Tibial nerve (tissue), 4 donors: ENCODE measurements around the gene FUT8. TPM values are rescaled to one million over a fixed set of nuclear protein-coding genes. Genes with fewer than 3 reads are reported as not detected.

Source experiments
- DNase-seq, 2 donors: peaks; one replicate each; pipeline ENCODE4 v3.0.0-alpha.2; 2019; ENCODE audit warnings: low spot score in 2 of 2
- H3K27ac ChIP-seq, 4 donors: fragments of 200-600 bp; sonication (generic) in 3 of 4; one replicate each; pipeline ENCODE4 v1.5.1; 2017 to 2019; ENCODE audit warnings: mild to moderate bottlenecking in 1 of 4
- H3K27me3 ChIP-seq, 2 donors: fragments of 200-600 bp; sonication (generic) in 1 of 2; one replicate each; pipeline versions ENCODE4 v1.5.1 to v1.6.0; 2017 to 2019
- H3K36me3 ChIP-seq, 3 donors: fragments of 200-600 bp; sonication (generic); one replicate each; pipeline ENCODE4 v1.5.1; 2018 to 2019
- H3K4me1 ChIP-seq, 4 donors: fragments of 200-600 bp; sonication (generic) in 3 of 4; one replicate each; pipeline ENCODE4 v1.5.1; 2017 to 2019
- H3K4me3 ChIP-seq, 4 donors: fragments of 200-600 bp; sonication (generic) in 3 of 4; one replicate each; pipeline ENCODE4 v1.5.1; 2017 to 2019; ENCODE audit warnings: mild to moderate bottlenecking in 1 of 4, moderate library complexity in 1 of 4
- H3K9me3 ChIP-seq, 4 donors: fragments of 200-600 bp; sonication (generic) in 3 of 4; one replicate each; pipeline ENCODE4 v1.5.1; 2017 to 2019
- CTCF ChIP-seq, 5 experiments: fragments of 200-600 bp in 3 of 5; fragments of 450-650 bp in 2 of 5; sonication (generic) in 3 of 5; IDR thresholded peaks; one replicate each; pipeline ENCODE4 v1.5.1; 2016 to 2019; ENCODE audit warnings: antibody characterized with exemption in 5 of 5, mild to moderate bottlenecking in 3 of 5, moderate library complexity in 2 of 5
- EP300 ChIP-seq, 2 donors: sonication (generic); formaldehyde crosslinking; IDR thresholded peaks; one replicate each; pipeline ENCODE4 v1.6.1; 2017; ENCODE audit warnings: antibody characterized with exemption in 2 of 2, mild to moderate bottlenecking in 1 of 2
- POLR2A ChIP-seq, 2 donors: fragments of 450-650 bp; IDR thresholded peaks; one replicate each; pipeline ENCODE4 v1.6.1; 2017; ENCODE audit warnings: antibody characterized with exemption in 2 of 2, mild to moderate bottlenecking in 2 of 2, moderate library complexity in 2 of 2
- WGBS, 2 donors: methylation state at CpG; one replicate each; pipeline ENCODE4 v1.1.5; 2018; 5-methylcytosine and 5-hydroxymethylcytosine counted together
- total RNA-seq, 4 donors: library from RNA; depleted of rRNA; stranded (reverse); fragments of >200 nt; gene quantifications; one replicate each; pipeline ENCODE4 v1.1.0, GENCODE V29; 2016

Gene FUT8
- total RNA-seq, 4 donors from 2014 or later: 69.6 to 114 (median 91.2) TPM

GRCh38 chr14:65720171-65720570, 307.6 kb downstream of the FUT8 start:
- DNase-seq: no peak
- 91 to 94% methylated on average over 1 of the region's 1 CpG for WGBS, 2 donors
- no peaks in the 10 kb centered on the region for H3K4me1 ChIP-seq
- H3K9me3 ChIP-seq: peaks cover 0 to 21% (median 0%) of the 10 kb centered on the region in 4 donors
- no peak overlapping the region for H3K27ac ChIP-seq
- H3K27me3 ChIP-seq: no peaks in the 10 kb centered on the region
- peaks cover 0 to 41% (median 0%) of the 10 kb centered on the region in 3 donors for H3K36me3 ChIP-seq
- TF ChIP-seq EP300 (IDR thresholded peaks at IDR 0.05) (no peak), POLR2A (IDR thresholded peaks at IDR 0.05) (no peak), CTCF (IDR thresholded peaks at IDR 0.05) (no peak)
- H3K4me3 ChIP-seq: no peak overlapping the region

- no peaks in the 10 kb centered on the region for H3K4me1 ChIP-seq
- H3K4me3 ChIP-seq: no peak overlapping the region
- 87% methylated on average over 4 to 5 of the region's 5 CpGs for WGBS, 2 donors
- H3K9me3 ChIP-seq: peaks cover 0 to 21% (median 0%) of the 10 kb centered on the region in 4 donors
- TF ChIP-seq CTCF (IDR thresholded peaks at IDR 0.05): no peak
- no peak for TF ChIP-seq POLR2A (IDR thresholded peaks at IDR 0.05)
- no peak for TF ChIP-seq EP300 (IDR thresholded peaks at IDR 0.05)
- H3K27me3 ChIP-seq: no peaks in the 10 kb centered on the region
- H3K27ac ChIP-seq: no peak overlapping the region
- no peak for DNase-seq
- H3K36me3 ChIP-seq: peaks cover 0 to 45% (median 0%) of the 10 kb centered on the region in 3 donors
These were observed 308.2 kb downstream of the FUT8 start for GRCh38 chr14:65720743-65721142.

- Histone ChIP-seq H3K4me1 (no peaks in the 10 kb centered on the region), H3K27me3 (no peaks in the 10 kb centered on the region), H3K9me3 (peaks cover 0 to 5% (median 0%) of the 10 kb centered on the region in 4 donors), H3K27ac (no peak overlapping the region), H3K4me3 (no peak overlapping the region), H3K36me3 (peaks cover 0 to 54% (median 0%) of the 10 kb centered on the region in 3 donors)
- TF ChIP-seq EP300 (IDR thresholded peaks at IDR 0.05): no peak
- no peak for TF ChIP-seq POLR2A (IDR thresholded peaks at IDR 0.05)
- no peak for TF ChIP-seq CTCF (IDR thresholded peaks at IDR 0.05)
- no peak for DNase-seq
- WGBS, 2 donors: 70 to 74% methylated on average over 3 of the region's 3 CpGs
These were observed 310.8 kb downstream of the FUT8 start for GRCh38 chr14:65723348-65723747.

GRCh38 chr14:65728604-65729003, 316.1 kb downstream of the FUT8 start:
- Histone ChIP-seq H3K27me3 (no peaks in the 10 kb centered on the region), H3K4me1 (no peaks in the 10 kb centered on the region), H3K27ac (no peak overlapping the region), H3K4me3 (no peak overlapping the region), H3K36me3 (peaks cover 0 to 47% (median 0%) of the 10 kb centered on the region in 3 donors), H3K9me3 (no peaks in the 10 kb centered on the region)
- DNase-seq: no peak
- TF ChIP-seq POLR2A (IDR thresholded peaks at IDR 0.05): no peak
- TF ChIP-seq CTCF (IDR thresholded peaks at IDR 0.05): no peak
- TF ChIP-seq EP300 (IDR thresholded peaks at IDR 0.05): no peak
- 95 to 98% methylated on average over 3 of the region's 3 CpGs for WGBS, 2 donors

- Histone ChIP-seq H3K4me3 (no peak overlapping the region), H3K9me3 (no peaks in the 10 kb centered on the region), H3K36me3 (peaks cover 0 to 45% (median 0%) of the 10 kb centered on the region in 3 donors), H3K27ac (no peak overlapping the region), H3K27me3 (no peaks in the 10 kb centered on the region), H3K4me1 (no peaks in the 10 kb centered on the region)
- TF ChIP-seq CTCF (IDR thresholded peaks at IDR 0.05) (no peak), POLR2A (IDR thresholded peaks at IDR 0.05) (no peak), EP300 (IDR thresholded peaks at IDR 0.05) (no peak)
- no peak for DNase-seq
- 92 to 95% methylated on average over 5 of the region's 5 CpGs for WGBS, 2 donors
These were observed 317.0 kb downstream of the FUT8 start for GRCh38 chr14:65729566-65729965.
